DOHH2 (cell line): ENCODE measurements around the gene CCDC138.

Experiments
- H3F3A ChIP-seq: fragments of 200-600 bp; sonication (generic), shearing (Covaris generic); 2 replicates; pipeline ENCODE4 v1.6.0; 2016; ENCODE audit warnings: antibody characterized with exemption, mild to moderate bottlenecking; ENCODE audit not compliant: control insufficient read depth, insufficient read depth
- H3K27ac ChIP-seq: fragments of 200-600 bp; sonication (generic); 2 replicates; pipeline ENCODE4 v1.5.1; 2014; ENCODE audit warnings: low read depth, mild to moderate bottlenecking, low read length, moderate library complexity
- H3K27me3 ChIP-seq: fragments of 200-600 bp; sonication (generic); 2 replicates; pipeline ENCODE4 v1.6.1; 2014; ENCODE audit warnings: mild to moderate bottlenecking, low read length, mixed read lengths; ENCODE audit not compliant: control insufficient read depth
- H3K36me3 ChIP-seq: fragments of 200-600 bp; sonication (generic); 2 replicates; pipeline ENCODE4 v1.6.1; 2014; ENCODE audit warnings: mild to moderate bottlenecking, low read length, moderate library complexity, mixed read lengths; ENCODE audit not compliant: control insufficient read depth
- H3K4me1 ChIP-seq: fragments of 200-600 bp; sonication (generic); 2 replicates; pipeline ENCODE4 v1.6.1; 2014; ENCODE audit warnings: mild to moderate bottlenecking, low read length, mixed read lengths; ENCODE audit not compliant: control insufficient read depth
- H3K4me2 ChIP-seq: fragments of 200-600 bp; sonication (generic); 2 replicates; pipeline ENCODE4 v1.6.0; 2014; ENCODE audit warnings: mild to moderate bottlenecking, low read length, moderate library complexity
- H3K4me3 ChIP-seq: fragments of 200-600 bp; sonication (generic); 2 replicates; pipeline ENCODE4 v1.5.1; 2014; ENCODE audit warnings: mild to moderate bottlenecking, low read length, mixed read lengths
- H3K79me2 ChIP-seq: fragments of 200-600 bp; sonication (generic); 2 replicates; pipeline ENCODE4 v1.6.1; 2014; ENCODE audit warnings: mild to moderate bottlenecking, low read length, mixed read lengths; ENCODE audit not compliant: control insufficient read depth
- H3K9me2 ChIP-seq: fragments of 200-600 bp; sonication (generic); replicated peaks from 2 replicates; pipeline ENCODE4 v1.6.1; 2014; ENCODE audit warnings: mild to moderate bottlenecking, low read length, mixed read lengths; ENCODE audit not compliant: control insufficient read depth
- H3K9me3 ChIP-seq: fragments of 200-600 bp; sonication (generic); 2 replicates; pipeline ENCODE4 v1.6.1; 2014; ENCODE audit warnings: antibody characterized with exemption, low read length, mixed read lengths; ENCODE audit not compliant: control insufficient read depth, insufficient read depth
- H4K20me1 ChIP-seq: fragments of 200-600 bp; sonication (generic); 2 replicates; pipeline ENCODE4 v1.6.0; 2014; ENCODE audit warnings: low read depth, mild to moderate bottlenecking, antibody characterized with exemption, low read length, moderate library complexity; ENCODE audit not compliant: control insufficient read depth, insufficient read depth
- CTCF ChIP-seq: fragments of 200-600 bp; sonication (generic); IDR thresholded peaks from one replicate; pipeline ENCODE4 v1.5.1; 2014; ENCODE audit warnings: antibody characterized with exemption, mild to moderate bottlenecking, low read depth, low read length; ENCODE audit not compliant: poor library complexity, severe bottlenecking
- EZH2phosphoT487 ChIP-seq: fragments of 200-600 bp; sonication (generic); IDR thresholded peaks from 2 replicates; pipeline ENCODE4 v1.6.1; 2017; ENCODE audit warnings: borderline replicate concordance, mild to moderate bottlenecking, antibody characterized with exemption, low read length, moderate library complexity, mixed read lengths

CCDC138 gene

GRCh38 chr2:108835040-108835439, 48.5 kb downstream of the CCDC138 start:
- TF ChIP-seq CTCF (no peak), EZH2phosphoT487 (no peak)
- H3K79me2 ChIP-seq = no peaks in the 10 kb centered on the region

GRCh38 chr2:108837198-108837597, 50.6 kb downstream of the CCDC138 start:
- Histone ChIP-seq H3K27ac (no peak overlapping the region), H3K36me3 (peaks cover 60% of the 10 kb centered on the region), H3K4me2 (no peak overlapping the region), H3K27me3 (no peaks in the 10 kb centered on the region), H3K9me3 (peaks cover 19% of the 10 kb centered on the region; the same call in 1 of the 2 replicates), H3K79me2 (no peaks in the 10 kb centered on the region; the same call in 1 of the 2 replicates), H4K20me1 (no peaks in the 10 kb centered on the region), H3F3A (0 out of 2 replicates have a peak, but pooled peaks cover 2% of the 10 kb centered on the region), H3K4me1 (no peaks in the 10 kb centered on the region), H3K9me2 (no peaks in the 10 kb centered on the region), H3K4me3 (no peak overlapping the region)
- TF ChIP-seq EZH2phosphoT487 (no peak), CTCF (no peak)

More at GRCh38 chr2:108835040-108835439, 48.5 kb downstream of the CCDC138 start:
- Histone ChIP-seq H3K4me1 (no peaks in the 10 kb centered on the region), H4K20me1 (no peaks in the 10 kb centered on the region), H3K9me3 (peaks cover 14% of the 10 kb centered on the region; the same call in 1 of the 2 replicates), H3K4me2 (no peak overlapping the region), H3K27me3 (no peaks in the 10 kb centered on the region), H3K27ac (no peak overlapping the region), H3F3A (0 out of 2 replicates have a peak, but pooled peaks cover 2% of the 10 kb centered on the region), H3K4me3 (no peak overlapping the region), H3K36me3 (peaks cover 39% of the 10 kb centered on the region), H3K9me2 (no peaks in the 10 kb centered on the region)

- H3K36me3 ChIP-seq = peaks cover 61% of the 10 kb centered on the region
- no peak overlapping the region for H3K4me2 ChIP-seq
- 0 out of 2 replicates have a peak, but pooled peaks cover 2% of the 10 kb centered on the region for H3F3A ChIP-seq
- no peaks in the 10 kb centered on the region; the same call in 1 of the 2 replicates for H3K79me2 ChIP-seq
- no peak overlapping the region for H3K4me3 ChIP-seq
- H3K27ac ChIP-seq = no peak overlapping the region
- H3K27me3 ChIP-seq = no peaks in the 10 kb centered on the region
- H3K9me2 ChIP-seq = no peaks in the 10 kb centered on the region
- H3K4me1 ChIP-seq = no peaks in the 10 kb centered on the region
- no peaks in the 10 kb centered on the region for H4K20me1 ChIP-seq
- TF ChIP-seq CTCF (no peak), EZH2phosphoT487 (no peak)
- peaks cover 14% of the 10 kb centered on the region; the same call in 1 of the 2 replicates for H3K9me3 ChIP-seq
Measured at GRCh38 chr2:108841506-108841905, 54.9 kb downstream of the CCDC138 start.
